Erythroblast (primary cell): ENCODE data around the gene LAMB4.

Source experiments
- DNase-seq, 2 experiments: peaks; one replicate each; lab custom pipeline; 2025; lab: John Stamatoyannopoulos, UW
- GATA1 ChIP-seq: IDR thresholded peaks from 2 replicates; pipeline ENCODE4 v1.6.1; 2011; ENCODE audit warnings: low read depth, mild to moderate bottlenecking, control low read depth, low read length, moderate library complexity
- POLR2A ChIP-seq: IDR thresholded peaks from 2 replicates; pipeline ENCODE4 v1.6.1; 2011; ENCODE audit warnings: mild to moderate bottlenecking, low read length

The LAMB4 gene

DNA sequence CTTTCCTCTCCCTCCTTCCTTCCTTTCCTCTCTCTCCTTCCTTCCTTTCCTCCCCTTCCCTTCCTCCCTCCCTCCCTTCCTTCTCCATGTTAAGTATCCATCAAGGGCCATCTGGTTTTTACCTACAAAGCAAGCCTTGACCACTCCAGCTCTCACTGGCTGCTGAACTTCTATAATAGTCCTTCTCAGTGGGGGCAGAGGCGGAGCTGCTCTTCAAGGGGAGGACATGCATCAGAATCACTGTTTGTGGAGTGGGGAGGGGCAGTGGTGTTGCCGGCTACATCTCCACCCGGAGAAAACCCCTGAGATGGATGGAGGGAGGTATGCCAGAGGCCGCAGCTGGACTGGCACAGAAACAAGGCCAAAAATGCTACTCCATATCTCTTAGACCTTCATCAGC, 153.1 kb downstream of the LAMB4 start:
- DNase-seq = no peak
- TF ChIP-seq GATA1 (no peak), POLR2A (no peak)

DNA sequence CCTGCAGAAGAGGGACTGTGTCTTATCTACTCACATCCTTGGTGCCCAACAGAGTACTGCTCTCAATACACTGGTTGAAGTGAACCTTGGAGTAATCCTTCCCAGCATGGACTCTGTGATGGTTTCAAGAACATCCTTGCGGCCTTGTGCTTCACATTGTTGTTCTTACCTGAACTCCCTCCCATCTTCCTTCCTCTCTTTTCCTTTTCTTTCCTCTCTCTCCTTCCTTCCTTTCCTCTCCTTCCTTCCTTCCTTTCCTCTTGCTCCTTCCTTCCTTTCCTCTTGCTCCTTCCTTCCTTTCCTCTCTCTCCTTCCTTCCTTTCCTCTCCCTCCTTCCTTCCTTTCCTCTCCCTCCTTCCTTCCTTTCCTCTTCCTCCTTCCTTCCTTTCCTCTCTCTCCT, 153.5 kb downstream of the LAMB4 start:
- TF ChIP-seq GATA1 (no peak), POLR2A (no peak)
- no peak for DNase-seq

DNA sequence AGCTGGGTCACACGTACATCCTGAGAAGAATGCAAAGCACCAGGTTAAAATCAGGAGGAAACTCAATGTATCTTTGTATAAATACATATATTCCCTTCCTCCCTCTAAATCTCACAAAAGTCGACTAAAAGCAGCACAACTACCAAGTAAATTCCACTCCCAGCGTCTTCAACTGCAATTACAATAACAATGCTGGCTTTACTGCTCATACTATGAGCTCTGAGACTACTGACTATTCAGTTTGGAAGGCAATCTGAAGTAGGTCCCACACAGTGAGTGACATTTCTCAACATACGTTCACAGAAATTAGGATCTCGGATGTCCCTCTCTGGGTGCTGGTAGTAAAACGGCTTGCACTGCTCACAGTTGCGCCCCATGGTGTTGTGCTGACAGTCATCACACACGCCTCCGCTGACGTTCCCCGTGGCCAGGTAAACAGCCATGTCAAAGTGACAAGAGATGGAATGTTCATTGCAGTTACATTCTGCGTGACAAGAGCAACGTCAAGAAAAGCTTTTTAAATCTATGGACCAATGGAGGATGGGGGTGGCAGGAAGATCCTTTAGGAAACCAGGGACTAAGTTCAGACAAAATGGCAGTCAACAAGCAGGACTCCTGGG, 154.7 kb downstream of the LAMB4 start:
- no peak for DNase-seq

DNA sequence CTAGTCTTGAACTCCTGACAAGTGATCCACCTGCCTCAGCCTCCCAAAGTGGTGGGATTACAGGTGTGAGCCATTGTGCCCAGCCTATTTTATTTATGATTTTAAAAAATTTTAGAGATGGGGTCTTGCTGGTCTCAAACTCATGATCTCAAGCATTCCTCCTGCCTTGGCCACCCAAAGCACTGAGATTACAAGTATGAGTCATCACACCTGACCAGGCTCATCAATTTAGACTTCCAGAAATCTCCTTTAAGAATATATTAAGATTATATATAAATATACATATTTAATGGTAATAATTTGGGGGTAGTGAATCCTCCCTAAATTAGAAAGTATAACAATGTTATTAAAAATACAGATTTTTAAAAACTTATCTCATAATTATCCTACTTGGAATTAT, 156.3 kb downstream of the LAMB4 start:
- TF ChIP-seq POLR2A = no peak
- no peak for TF ChIP-seq GATA1
- no peak for DNase-seq

More for the DNA sequence above, 154.7 kb downstream of the LAMB4 start:
- no peak for TF ChIP-seq POLR2A
- no peak for TF ChIP-seq GATA1
